Smooth muscle cell (in vitro differentiated cells): ENCODE measurements around the gene CAPN5. TPM values are rescaled to one million over a fixed set of nuclear protein-coding genes. Genes with fewer than 3 reads are reported as not detected.

Experiments
- DNase-seq: peaks from one replicate; lab custom pipeline; 2025; ENCODE audit not compliant: unreplicated experiment; lab: John Stamatoyannopoulos, UW
- H2AFZ ChIP-seq: fragments of 200-600 bp; sonication (generic); 2 replicates; pipeline ENCODE4 v1.6.0; 2016; ENCODE audit warnings: antibody characterized with exemption, low read depth, mild to moderate bottlenecking
- H3F3A ChIP-seq: fragments of 200-600 bp; sonication (generic); 2 replicates; pipeline ENCODE4 v1.6.0; 2017; ENCODE audit warnings: antibody characterized with exemption, low read depth
- H3K27ac ChIP-seq: fragments of 200-600 bp; sonication (generic); 2 replicates; pipeline ENCODE4 v1.5.1; 2016; ENCODE audit warnings: low read depth, mild to moderate bottlenecking
- H3K27me3 ChIP-seq: fragments of 200-600 bp; sonication (generic); 2 replicates; pipeline ENCODE4 v1.6.1; 2016; ENCODE audit warnings: low read depth, mild to moderate bottlenecking
- H3K36me3 ChIP-seq: fragments of 200-600 bp; sonication (generic); 2 replicates; pipeline ENCODE4 v1.5.1; 2016; ENCODE audit warnings: low read depth
- H3K4me1 ChIP-seq: fragments of 200-600 bp; sonication (generic); 2 replicates; pipeline ENCODE4 v1.5.1; 2016; ENCODE audit warnings: low read depth
- H3K4me2 ChIP-seq: fragments of 200-600 bp; sonication (generic); 2 replicates; pipeline ENCODE4 v1.6.0; 2016; ENCODE audit warnings: mild to moderate bottlenecking
- H3K4me3 ChIP-seq: fragments of 200-600 bp; sonication (generic); 2 replicates; pipeline ENCODE4 v1.5.1; 2016; ENCODE audit warnings: mild to moderate bottlenecking
- H3K79me2 ChIP-seq: fragments of 200-600 bp; sonication (generic); 2 replicates; pipeline ENCODE4 v1.6.0; 2016; ENCODE audit warnings: low read depth, mild to moderate bottlenecking
- H3K9ac ChIP-seq: fragments of 200-600 bp; sonication (generic); 2 replicates; pipeline ENCODE4 v1.6.0; 2016; ENCODE audit warnings: low read depth
- H3K9me3 ChIP-seq: fragments of 200-600 bp; sonication (generic); replicated peaks from 2 replicates; pipeline ENCODE4 v1.5.1; 2016; ENCODE audit warnings: low read depth
- H4K20me1 ChIP-seq: fragments of 200-600 bp; sonication (generic); 2 replicates; pipeline ENCODE4 v1.6.0; 2016; ENCODE audit warnings: low read depth
- WGBS: methylation state at CpG from one replicate; pipeline ENCODE4 v1.1.7; 2016; ENCODE audit warnings: low lambda C conversion rate; 5-methylcytosine and 5-hydroxymethylcytosine counted together
- polyA plus RNA-seq: library from polyadenylated mRNA; unstranded; fragments of >200 nt; fragmentation: Nextera tagmentation; extraction: Ambion mirVana; gene quantifications from 2 replicates; pipeline ENCODE4 v1.2.1, GENCODE V29; 2016
- total RNA-seq: library from RNA; depleted of rRNA; stranded (reverse); fragments of >200 nt; gene quantifications from 2 replicates; pipeline ENCODE4 v1.2.3, GENCODE V29; 2014
- TF ChIP-seq, protein P1 (sequence below): fragments of 200-600 bp; sonication (generic); IDR thresholded peaks from 2 replicates; pipeline ENCODE4 v1.5.1; 2017; ENCODE audit warnings: borderline replicate concordance, mild to moderate bottlenecking, antibody characterized with exemption; ENCODE audit not compliant: insufficient read depth, poor library complexity, severe bottlenecking

CAPN5 gene
- total and polyA plus RNA-seq, 2 experiments from 2014 or later, result 15.5 to 23.1 TPM

DNA sequence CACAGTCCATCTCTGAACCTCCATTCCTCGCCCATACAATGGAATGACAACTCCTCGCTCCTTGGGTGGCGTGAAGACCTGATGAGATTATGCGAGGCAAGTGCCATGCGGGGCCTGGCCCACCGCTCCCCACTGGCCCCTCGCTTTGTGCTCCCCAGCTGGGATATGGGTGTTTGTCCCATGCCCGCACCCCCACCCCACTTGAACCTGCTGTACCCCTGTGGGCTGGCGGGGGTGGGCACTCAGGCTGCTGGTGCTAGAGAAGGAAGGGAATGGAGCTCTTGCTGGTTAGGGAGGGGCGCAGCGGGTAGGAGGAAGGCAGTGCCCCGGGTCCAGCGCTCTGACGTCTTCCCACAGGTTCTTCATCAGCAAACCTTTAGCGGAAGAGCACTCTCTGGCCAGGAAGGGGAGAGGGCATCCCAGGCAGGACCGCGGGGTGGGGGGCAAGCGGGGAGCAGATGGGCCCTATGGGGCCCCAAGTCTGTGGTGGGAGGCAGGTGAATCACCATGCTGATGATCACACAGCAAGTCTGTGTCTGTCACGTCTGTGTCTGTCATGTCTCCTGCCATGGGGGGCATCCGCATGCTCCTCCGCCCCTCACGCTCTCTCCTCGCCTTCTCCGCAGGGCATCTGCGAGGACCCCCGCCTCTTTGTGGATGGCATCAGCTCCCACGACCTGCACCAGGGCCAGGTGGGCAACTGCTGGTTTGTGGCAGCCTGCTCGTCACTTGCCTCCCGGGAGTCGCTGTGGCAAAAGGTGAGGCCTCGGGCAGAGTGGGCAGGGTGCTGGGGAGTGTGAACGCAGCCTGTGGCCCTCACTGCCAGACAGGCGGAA lies 26.5 kb downstream of the CAPN5 start:
- H3F3A ChIP-seq, result no peaks in the 10 kb centered on the region
- WGBS, result 90% methylated on average over 33 of the region's 33 CpGs
- H3K4me2 ChIP-seq, result no peak overlapping the region
- no peak overlapping the region for H2AFZ ChIP-seq
- no peaks in the 10 kb centered on the region for H3K27me3 ChIP-seq
- peaks cover 21% of the 10 kb centered on the region for H4K20me1 ChIP-seq
- TF ChIP-seq, protein P1, sequence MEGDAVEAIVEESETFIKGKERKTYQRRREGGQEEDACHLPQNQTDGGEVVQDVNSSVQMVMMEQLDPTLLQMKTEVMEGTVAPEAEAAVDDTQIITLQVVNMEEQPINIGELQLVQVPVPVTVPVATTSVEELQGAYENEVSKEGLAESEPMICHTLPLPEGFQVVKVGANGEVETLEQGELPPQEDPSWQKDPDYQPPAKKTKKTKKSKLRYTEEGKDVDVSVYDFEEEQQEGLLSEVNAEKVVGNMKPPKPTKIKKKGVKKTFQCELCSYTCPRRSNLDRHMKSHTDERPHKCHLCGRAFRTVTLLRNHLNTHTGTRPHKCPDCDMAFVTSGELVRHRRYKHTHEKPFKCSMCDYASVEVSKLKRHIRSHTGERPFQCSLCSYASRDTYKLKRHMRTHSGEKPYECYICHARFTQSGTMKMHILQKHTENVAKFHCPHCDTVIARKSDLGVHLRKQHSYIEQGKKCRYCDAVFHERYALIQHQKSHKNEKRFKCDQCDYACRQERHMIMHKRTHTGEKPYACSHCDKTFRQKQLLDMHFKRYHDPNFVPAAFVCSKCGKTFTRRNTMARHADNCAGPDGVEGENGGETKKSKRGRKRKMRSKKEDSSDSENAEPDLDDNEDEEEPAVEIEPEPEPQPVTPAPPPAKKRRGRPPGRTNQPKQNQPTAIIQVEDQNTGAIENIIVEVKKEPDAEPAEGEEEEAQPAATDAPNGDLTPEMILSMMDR, result no peak
- H3K27ac ChIP-seq, result no peak overlapping the region
- no peaks in the 10 kb centered on the region for H3K4me1 ChIP-seq
- no peaks in the 10 kb centered on the region for H3K79me2 ChIP-seq
- H3K9ac ChIP-seq, result no peak overlapping the region
- no peaks in the 10 kb centered on the region for H3K9me3 ChIP-seq
- no peaks in the 10 kb centered on the region for H3K36me3 ChIP-seq
- no peak for DNase-seq
- H3K4me3 ChIP-seq, result no peak overlapping the region

DNA sequence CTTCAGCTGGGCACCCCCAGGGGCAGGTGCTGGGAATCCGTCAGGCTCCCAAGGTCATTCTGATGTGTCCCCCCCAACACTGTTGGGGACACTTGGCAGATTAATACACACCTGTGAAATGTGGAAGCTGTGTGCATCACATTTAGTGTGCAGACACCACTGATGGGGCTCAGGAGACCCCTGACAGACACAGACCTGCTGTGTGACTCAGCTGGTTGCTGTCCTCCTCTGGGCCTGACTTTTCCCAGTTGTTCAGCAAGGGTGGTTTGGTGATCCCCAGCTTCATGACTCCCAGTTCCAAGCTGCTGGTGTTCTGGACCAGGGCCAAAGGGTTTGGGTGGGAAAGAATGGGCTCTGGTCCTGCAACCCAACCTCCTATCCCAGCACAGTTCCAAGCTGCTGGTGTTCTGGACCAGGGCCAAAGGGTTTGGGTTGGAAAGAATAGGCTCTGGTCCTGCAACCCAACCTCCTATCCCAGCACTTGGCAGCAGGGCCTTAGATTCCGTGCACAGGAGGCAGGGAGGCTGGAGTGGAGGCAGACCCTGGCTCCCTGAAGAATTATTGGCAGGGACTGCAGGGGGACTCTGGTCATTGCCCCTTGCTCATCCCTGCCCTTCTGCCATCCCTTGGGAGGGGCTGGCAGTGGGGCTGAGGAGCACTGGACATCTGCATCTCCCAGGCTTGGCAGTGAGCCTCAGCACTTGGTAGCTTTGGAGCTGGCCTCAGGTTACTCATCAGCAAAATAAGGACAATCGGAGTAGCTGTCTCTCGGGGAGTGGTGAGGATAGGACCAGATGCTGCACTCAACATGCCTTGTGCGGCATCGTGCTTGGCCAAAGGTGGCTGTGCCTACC lies 27.4 kb downstream of the CAPN5 start:
- Histone ChIP-seq H3K4me2 (no peak overlapping the region), H3K9me3 (no peaks in the 10 kb centered on the region), H3K79me2 (no peaks in the 10 kb centered on the region), H3K4me3 (no peak overlapping the region), H3K9ac (no peak overlapping the region), H4K20me1 (peaks cover 16% of the 10 kb centered on the region), H3K27ac (no peak overlapping the region), H2AFZ (no peak overlapping the region), H3K36me3 (no peaks in the 10 kb centered on the region), H3F3A (no peaks in the 10 kb centered on the region), H3K27me3 (no peaks in the 10 kb centered on the region), H3K4me1 (no peaks in the 10 kb centered on the region)
- TF ChIP-seq, protein P1, result no peak
- 95% methylated on average over 6 of the region's 6 CpGs for WGBS
- DNase-seq, result no peak

DNA sequence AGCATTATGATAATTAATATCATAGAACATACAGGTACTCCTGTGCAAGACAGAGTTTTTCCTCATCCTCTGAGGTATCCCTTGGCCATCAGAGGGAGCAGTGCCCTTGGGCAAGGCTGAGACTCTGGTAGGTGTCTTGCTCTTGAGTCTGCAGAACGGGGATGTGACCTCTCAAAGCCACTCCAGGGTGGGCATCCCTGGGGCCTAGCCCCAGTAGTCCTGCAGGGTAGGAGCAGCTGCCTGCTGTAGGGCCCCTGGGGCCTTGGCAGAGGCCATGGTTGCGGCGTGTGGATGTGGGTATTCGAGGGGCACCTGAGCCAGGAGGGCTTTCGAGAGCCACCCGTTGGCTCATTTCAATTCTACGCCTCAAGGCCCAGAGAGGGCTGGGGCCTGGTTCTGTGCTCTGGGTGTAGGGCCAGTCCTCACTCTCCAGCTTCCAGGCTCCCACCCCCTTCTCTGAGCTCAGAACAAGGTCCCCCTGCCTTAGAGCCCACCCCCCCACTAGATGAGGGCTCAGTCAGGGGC lies 28.1 kb downstream of the CAPN5 start:
- no peaks in the 10 kb centered on the region for H3K36me3 ChIP-seq
- no peaks in the 10 kb centered on the region for H3K79me2 ChIP-seq
- peaks cover 16% of the 10 kb centered on the region for H4K20me1 ChIP-seq
- H3K4me1 ChIP-seq, result no peaks in the 10 kb centered on the region
- H3K9ac ChIP-seq, result no peak overlapping the region
- TF ChIP-seq, protein P1, result no peak
- no peak overlapping the region for H3K4me2 ChIP-seq
- H3F3A ChIP-seq, result no peaks in the 10 kb centered on the region
- no peak overlapping the region for H2AFZ ChIP-seq
- H3K4me3 ChIP-seq, result no peak overlapping the region
- H3K9me3 ChIP-seq, result no peaks in the 10 kb centered on the region
- WGBS, result 98% methylated on average over 7 of the region's 7 CpGs
- H3K27me3 ChIP-seq, result no peaks in the 10 kb centered on the region
- no peak overlapping the region for H3K27ac ChIP-seq
- DNase-seq, result no peak
